Glutamatergic neuron (in vitro differentiated cells): ENCODE measurements around the gene ISCA2. TPM values are rescaled to one million over a fixed set of nuclear protein-coding genes. Genes with fewer than 3 reads are reported as not detected.

ENCODE experiments used
- DNase-seq: peaks from one replicate; pipeline ENCODE4 v3.0.0; 2022
- H3K27ac Mint-ChIP-seq: one replicate; pipeline ENCODE4 v1.8.0; 2020; ENCODE audit warnings: mild to moderate bottlenecking, mixed read lengths, inconsistent platforms; ENCODE audit not compliant: unreplicated experiment
- H3K27me3 Mint-ChIP-seq: one replicate; pipeline ENCODE4 v1.8.0; 2020; ENCODE audit warnings: mild to moderate bottlenecking, moderate library complexity, mixed read lengths, inconsistent platforms; ENCODE audit not compliant: unreplicated experiment
- H3K36me3 Mint-ChIP-seq: one replicate; pipeline ENCODE4 v1.8.0; 2020; ENCODE audit warnings: mild to moderate bottlenecking, mixed read lengths, inconsistent platforms; ENCODE audit not compliant: unreplicated experiment
- H3K4me1 Mint-ChIP-seq: one replicate; pipeline ENCODE4 v1.8.0; 2020; ENCODE audit warnings: mild to moderate bottlenecking, low read depth, mixed read lengths, inconsistent platforms; ENCODE audit not compliant: unreplicated experiment
- H3K4me3 Mint-ChIP-seq: one replicate; pipeline ENCODE4 v1.8.0; 2020; ENCODE audit warnings: mild to moderate bottlenecking, mixed read lengths, inconsistent platforms; ENCODE audit not compliant: unreplicated experiment
- H3K9me3 Mint-ChIP-seq: one replicate; pipeline ENCODE4 v1.8.0; 2020; ENCODE audit warnings: mild to moderate bottlenecking, moderate library complexity, mixed read lengths, inconsistent platforms; ENCODE audit not compliant: unreplicated experiment
- CTCF ChIP-seq: fragments of 200-600 bp; sonication (generic); IDR thresholded peaks from one replicate; pipeline ENCODE4 v1.5.0; 2021; ENCODE audit not compliant: partially characterized antibody, unreplicated experiment
- total RNA-seq: library from RNA; stranded (reverse); fragmentation: NEBNext Ultra II Directional; extraction: Animal tissue kit (Norgen Biotek cat#: 25700); gene quantifications from one replicate; pipeline ENCODE4 v1.2.1, GENCODE V29; 2021; ENCODE audit not compliant: unreplicated experiment

ISCA2 gene
- total RNA-seq, 1 donor from 2014 or later: 14.8 TPM

DNA sequence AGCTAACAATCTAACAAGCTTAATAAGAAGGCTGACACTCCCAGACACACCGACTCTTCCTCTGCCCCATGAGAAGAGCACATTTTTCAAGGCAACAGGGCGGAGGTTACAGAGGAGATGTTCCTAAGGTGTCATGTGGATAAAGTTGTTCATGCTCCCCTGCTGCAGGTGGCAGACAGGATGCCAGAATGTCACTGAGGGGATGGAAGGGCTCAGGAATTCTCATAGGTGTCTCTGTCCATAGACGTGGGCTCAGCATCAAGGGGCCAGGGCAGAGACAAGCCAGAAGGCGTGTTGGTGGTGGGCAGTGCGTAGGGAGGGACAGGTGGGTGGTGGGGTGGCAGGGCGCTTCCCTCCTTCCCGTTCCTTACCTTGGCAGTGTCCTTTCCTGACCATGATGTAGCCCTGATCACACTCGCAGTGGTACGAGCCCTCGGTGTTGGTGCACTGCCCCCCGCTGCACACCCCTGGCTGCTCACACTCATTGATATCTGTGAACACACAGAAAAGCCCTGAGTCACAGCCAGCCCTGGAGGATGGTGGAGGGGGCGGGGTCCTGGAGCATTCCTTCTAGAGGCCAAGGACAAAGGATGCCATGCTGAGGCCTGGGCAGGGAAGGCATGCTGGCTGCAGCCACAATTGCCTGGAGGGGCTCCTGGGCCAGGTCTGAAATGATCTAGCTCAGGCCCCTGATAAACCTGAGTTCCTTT, 23.0 kb downstream of the ISCA2 start:
- TF ChIP-seq CTCF: no peak
- H3K4me3 Mint-ChIP-seq: no peak overlapping the region
- peaks cover 2% of the 10 kb centered on the region for H3K9me3 Mint-ChIP-seq
- H3K27me3 Mint-ChIP-seq: peaks cover 2% of the 10 kb centered on the region
- no peak for DNase-seq
- H3K27ac Mint-ChIP-seq: no peak overlapping the region
- H3K4me1 Mint-ChIP-seq: peaks cover 5% of the 10 kb centered on the region
- no peaks in the 10 kb centered on the region for H3K36me3 Mint-ChIP-seq

GRCh38 chr14:74517731-74518130, 24.2 kb downstream of the ISCA2 start:
- peaks cover 2% of the 10 kb centered on the region for H3K9me3 Mint-ChIP-seq
- peaks cover 5% of the 10 kb centered on the region for H3K4me1 Mint-ChIP-seq
- H3K27me3 Mint-ChIP-seq: peaks cover 2% of the 10 kb centered on the region
- no peak for TF ChIP-seq CTCF
- no peak for DNase-seq
- H3K4me3 Mint-ChIP-seq: no peak overlapping the region
- H3K36me3 Mint-ChIP-seq: no peaks in the 10 kb centered on the region
- no peak overlapping the region for H3K27ac Mint-ChIP-seq

DNA sequence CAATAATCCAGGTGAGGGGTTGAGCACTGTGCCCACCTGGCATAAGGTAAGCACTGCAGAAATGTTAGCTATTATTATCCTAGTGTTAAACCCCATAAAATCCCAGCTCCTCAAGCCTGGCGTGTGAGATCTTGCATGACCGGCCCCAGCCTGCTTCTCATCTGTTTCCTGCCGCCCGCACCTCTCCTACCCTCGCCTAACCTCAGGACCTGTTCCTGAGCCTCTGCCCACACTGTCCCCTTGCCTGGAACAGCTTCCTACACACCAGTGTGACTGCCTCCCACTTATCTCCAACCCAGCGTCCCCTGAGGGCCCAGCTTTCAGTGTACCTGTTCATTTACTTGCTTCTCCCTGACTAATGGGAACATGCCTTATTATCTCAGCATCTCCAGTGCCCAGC, 24.7 kb downstream of the ISCA2 start:
- TF ChIP-seq CTCF: no peak
- peaks cover 5% of the 10 kb centered on the region for H3K4me1 Mint-ChIP-seq
- peaks cover 2% of the 10 kb centered on the region for H3K9me3 Mint-ChIP-seq
- no peak overlapping the region for H3K27ac Mint-ChIP-seq
- H3K4me3 Mint-ChIP-seq: no peak overlapping the region
- peaks cover 3% of the 10 kb centered on the region for H3K27me3 Mint-ChIP-seq
- DNase-seq: no peak
- H3K36me3 Mint-ChIP-seq: no peaks in the 10 kb centered on the region

DNA sequence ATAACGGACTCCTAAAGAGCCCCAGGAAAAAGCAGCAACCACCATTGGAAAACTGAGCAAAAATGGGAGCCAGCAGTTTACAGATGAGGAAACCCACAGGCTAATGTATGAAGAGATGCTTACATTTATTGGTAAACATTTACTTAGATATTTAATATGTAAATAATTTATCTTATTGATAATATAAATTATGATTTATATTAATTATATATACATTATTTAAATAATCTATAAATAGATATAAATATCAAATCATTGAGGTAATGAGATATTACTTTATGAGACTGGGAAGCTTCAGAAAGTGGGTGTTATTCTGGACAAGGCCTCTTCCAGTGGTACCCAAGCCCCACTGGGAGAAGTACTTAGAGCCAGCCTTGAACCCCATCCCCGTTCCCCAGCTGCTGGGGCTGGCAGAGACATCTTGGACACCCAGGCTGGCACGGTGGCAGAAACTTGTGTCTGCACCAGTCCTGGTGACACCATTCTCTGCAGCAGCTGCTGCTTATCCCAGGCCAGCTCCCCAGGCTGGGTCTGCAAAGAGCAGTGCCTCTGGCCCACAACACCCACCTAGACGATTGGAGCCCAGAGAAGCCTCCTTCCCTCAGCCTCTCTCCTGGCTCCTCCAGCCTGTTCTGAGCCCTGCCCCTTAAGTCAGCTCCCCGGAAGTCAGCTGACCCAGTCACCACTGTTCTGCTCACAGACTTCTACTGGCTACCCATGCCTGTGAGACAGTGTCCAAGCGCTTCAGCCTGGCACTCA, 25.9 kb downstream of the ISCA2 start:
- DNase-seq: no peak
- Mint-ChIP-seq H3K4me3 (no peak overlapping the region), H3K4me1 (peaks cover 2% of the 10 kb centered on the region), H3K27ac (no peak overlapping the region), H3K36me3 (no peaks in the 10 kb centered on the region), H3K27me3 (peaks cover 4% of the 10 kb centered on the region), H3K9me3 (peaks cover 2% of the 10 kb centered on the region)
- no peak for TF ChIP-seq CTCF

GRCh38 chr14:74521756-74522155, 28.2 kb downstream of the ISCA2 start:
- no peak overlapping the region for H3K4me3 Mint-ChIP-seq

More at GRCh38 chr14:74521756-74522155, 28.2 kb downstream of the ISCA2 start:
- no peak for TF ChIP-seq CTCF
- Mint-ChIP-seq H3K4me1 (no peaks in the 10 kb centered on the region), H3K27ac (no peak overlapping the region), H3K36me3 (no peaks in the 10 kb centered on the region), H3K27me3 (peaks cover 9% of the 10 kb centered on the region), H3K9me3 (peaks cover 2% of the 10 kb centered on the region)
- DNase-seq: no peak
